ENCODE measurements around the gene ARHGAP32.

- no peak for TF ChIP-seq EZH2phosphoT487 (IDR thresholded peaks at IDR 0.05; ENCODE audit: insufficient read depth, low read depth)
- no peak for TF ChIP-seq EZH2 (IDR thresholded peaks at IDR 0.05; ENCODE audit: insufficient read depth, poor library complexity, severe bottlenecking)
Measured at GRCh38 chr11:128926437-128927107, 265.6 kb downstream of the ARHGAP32 start.
